Esophagus muscularis mucosa (tissue), 4 donors: ENCODE data around the gene SCUBE2. TPM values are rescaled to one million over a fixed set of nuclear protein-coding genes. Genes with fewer than 3 reads are reported as not detected.
A peak's percentile ranks its signal among the peaks of the same experiment; 100 is the strongest.

Source experiments
- DNase-seq: peaks from one replicate; pipeline ENCODE4 v3.0.0-alpha.2; 2017; ENCODE audit errors: extremely low spot score
- H3K27ac ChIP-seq, 4 donors: fragments of 200-600 bp; sonication (generic); replicated peaks in 1 of 4; 1 replicate in 3 of 4; 2 replicates in 1 of 4; pipeline ENCODE4 v1.5.1; 2016 to 2019; ENCODE audit warnings: mild to moderate bottlenecking in 1 of 4
- H3K27me3 ChIP-seq, 4 donors: fragments of 200-600 bp; sonication (generic); one replicate each; pipeline versions ENCODE4 v1.5.1 to v1.6.0; 2016 to 2019
- H3K36me3 ChIP-seq, 4 donors: fragments of 200-600 bp; sonication (generic); one replicate each; pipeline ENCODE4 v1.5.1; 2016 to 2019
- H3K4me1 ChIP-seq, 4 donors: fragments of 200-600 bp; sonication (generic); one replicate each; pipeline ENCODE4 v1.5.1; 2016 to 2019
- H3K4me3 ChIP-seq, 4 donors: fragments of 200-600 bp; sonication (generic); 1 replicate in 2 of 4; 2 replicates in 2 of 4; pipeline ENCODE4 v1.5.1; 2016 to 2019; ENCODE audit warnings: mild to moderate bottlenecking in 4 of 4, moderate library complexity in 1 of 4
- H3K9me3 ChIP-seq, 4 donors: fragments of 200-600 bp; sonication (generic); 1 replicate in 3 of 4; 2 replicates in 1 of 4; pipeline ENCODE4 v1.5.1; 2016 to 2019
- CTCF ChIP-seq, 3 experiments: fragments of 200-600 bp in 2 of 3; fragments of 450-650 bp in 1 of 3; sonication (generic) in 2 of 3; IDR thresholded peaks; one replicate each; pipeline ENCODE4 v1.5.1; 2017 to 2019; ENCODE audit warnings: antibody characterized with exemption in 3 of 3, mild to moderate bottlenecking in 2 of 3, moderate library complexity in 1 of 3
- EP300 ChIP-seq: sonication (generic); formaldehyde crosslinking; IDR thresholded peaks from one replicate; pipeline ENCODE4 v1.6.1; 2017; ENCODE audit warnings: antibody characterized with exemption
- POLR2A ChIP-seq: fragments of 450-650 bp; IDR thresholded peaks from one replicate; pipeline ENCODE4 v1.6.1; 2017; ENCODE audit warnings: antibody characterized with exemption, moderate library complexity, mild to moderate bottlenecking, low read depth
- POLR2AphosphoS5 ChIP-seq, 2 donors: sonication (generic); formaldehyde crosslinking; IDR thresholded peaks; one replicate each; pipeline ENCODE4 v1.6.1; 2017; ENCODE audit warnings: antibody characterized with exemption in 2 of 2
- WGBS: methylation state at CpG from one replicate; pipeline ENCODE4 v1.1.5; 2018; 5-methylcytosine and 5-hydroxymethylcytosine counted together
- intact Hi-C: fragments of 100-400 bp; cut with DNase I; formaldehyde crosslinking; loops from one replicate; pipeline ENCODE4 v1.15.1; 2023
- total RNA-seq, 4 donors: library from RNA; depleted of rRNA; stranded (reverse); fragments of >200 nt; gene quantifications; one replicate each; pipeline versions ENCODE4 v1.1.0 to v1.2.1, GENCODE V29; 2016

SCUBE2 gene
- total RNA-seq, 4 donors from 2014 or later, result 1.7 to 11.5 (median 8.2) TPM

GRCh38 chr11:9123595-9124304 lies 32.4 kb upstream of the SCUBE2 start:
- Histone ChIP-seq H3K27ac (no peak overlapping the region), H3K4me1 (no peaks in the 10 kb centered on the region), H3K9me3 (no peaks in the 10 kb centered on the region), H3K36me3 (peaks cover 0 to 5% (median 0%) of the 10 kb centered on the region in 4 donors), H3K4me3 (no peak overlapping the region), H3K27me3 (no peaks in the 10 kb centered on the region)
- WGBS, result 89% methylated on average over 2 of the region's 2 CpGs
- intact Hi-C loops, result no loop called here
- DNase-seq, result no peak
- no peak for TF ChIP-seq CTCF (IDR thresholded peaks at IDR 0.05)
- no peak for TF ChIP-seq POLR2AphosphoS5 (IDR thresholded peaks at IDR 0.05)
- TF ChIP-seq EP300, result no peak
- TF ChIP-seq POLR2A, result no peak

DNA sequence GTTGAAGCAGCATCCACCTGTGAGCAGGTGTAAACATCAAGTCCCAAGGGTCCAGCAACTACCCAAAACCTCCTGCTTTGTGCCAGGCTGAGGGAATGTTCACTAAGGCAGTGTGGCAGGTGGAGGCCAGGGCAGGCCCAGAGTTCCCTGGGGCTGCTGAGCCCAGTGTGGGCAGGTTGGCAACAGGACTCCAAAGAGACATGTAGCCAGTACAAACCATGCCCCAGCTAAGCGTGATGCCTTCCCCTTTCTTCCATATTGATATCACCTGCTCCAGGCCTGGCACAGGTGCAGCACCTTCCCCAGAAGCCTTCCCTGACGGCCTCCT lies 30.0 kb upstream of the SCUBE2 start:
- no peak overlapping the region for H3K4me3 ChIP-seq
- peaks cover 0 to 5% (median 0%) of the 10 kb centered on the region in 4 donors for H3K36me3 ChIP-seq
- H3K4me1 ChIP-seq, result no peaks in the 10 kb centered on the region
- 100% methylated on average over 2 of the region's 2 CpGs for WGBS
- H3K27me3 ChIP-seq, result no peaks in the 10 kb centered on the region
- DNase-seq, result no peak
- H3K27ac ChIP-seq, result no peak overlapping the region
- intact Hi-C loops, result no loop called here
- no peak for TF ChIP-seq POLR2AphosphoS5 (IDR thresholded peaks at IDR 0.05)
- TF ChIP-seq EP300, result no peak
- TF ChIP-seq CTCF (IDR thresholded peaks at IDR 0.05), result no peak
- no peak for TF ChIP-seq POLR2A
- no peaks in the 10 kb centered on the region for H3K9me3 ChIP-seq

DNA sequence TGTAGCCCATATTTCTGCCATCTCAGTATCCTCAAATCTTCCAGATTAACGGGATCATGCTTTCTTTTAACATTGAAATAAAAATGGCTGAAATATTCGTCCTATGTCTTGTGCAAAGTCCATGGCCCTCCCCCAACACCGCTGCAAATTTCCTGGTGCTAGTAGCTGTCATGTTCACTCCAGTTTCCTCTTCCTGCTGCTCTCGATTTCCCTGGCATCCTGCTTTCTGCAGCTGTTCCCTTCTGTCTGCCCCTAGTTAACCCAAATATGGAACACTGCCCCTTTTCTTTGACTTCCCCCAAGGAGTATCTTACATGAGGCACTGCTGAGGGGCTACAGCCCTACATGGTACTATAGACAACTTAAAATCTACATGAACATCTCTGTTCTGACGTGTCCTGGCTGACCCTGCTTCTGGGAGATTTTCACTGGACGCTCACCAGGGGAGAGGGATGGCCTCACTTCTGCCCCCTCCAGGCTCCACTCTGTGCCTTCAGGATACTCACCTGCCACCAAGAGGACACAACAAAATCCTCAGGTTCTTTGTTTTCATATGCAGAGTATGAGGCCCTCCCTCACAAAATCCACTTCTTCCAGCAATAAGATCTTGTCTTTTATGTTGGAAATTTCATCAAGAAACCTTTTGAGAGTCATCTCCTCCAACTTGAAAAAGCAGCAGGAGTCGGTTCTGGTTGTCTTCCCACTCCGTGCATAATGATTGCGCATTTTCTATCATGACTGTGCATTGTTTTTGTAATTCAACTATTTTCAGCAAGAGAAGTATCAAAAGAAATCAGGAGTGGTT lies 29.5 kb upstream of the SCUBE2 start:
- WGBS, result 68% methylated on average over 9 of the region's 9 CpGs
- TF ChIP-seq POLR2AphosphoS5 (IDR thresholded peaks at IDR 0.05) (no peak), EP300 (no peak), CTCF (IDR thresholded peaks at IDR 0.05) (no peak), POLR2A (no peak)

DNA sequence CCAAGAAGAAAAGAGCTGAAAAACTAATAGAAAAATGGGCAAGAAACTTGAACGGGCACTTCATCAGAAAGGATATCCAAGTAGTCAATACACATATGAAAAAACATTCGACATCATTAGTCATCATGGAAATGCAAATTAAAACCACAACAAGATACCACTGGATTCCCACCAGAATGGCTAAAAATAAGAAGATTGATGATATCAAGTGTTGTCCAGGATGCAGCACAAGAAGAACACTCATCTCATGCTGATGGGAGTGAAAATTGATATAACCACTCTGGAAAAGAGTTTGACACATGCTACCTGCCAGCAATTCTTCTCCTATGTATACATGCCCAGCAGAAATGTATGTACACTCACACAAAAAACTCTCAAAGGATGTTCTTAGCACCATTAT lies 26.9 kb upstream of the SCUBE2 start:
- no peaks in the 10 kb centered on the region for H3K27me3 ChIP-seq
- H3K27ac ChIP-seq, result no peak overlapping the region
- TF ChIP-seq POLR2A (no peak), POLR2AphosphoS5 (IDR thresholded peaks at IDR 0.05) (no peak), EP300 (no peak), CTCF (IDR thresholded peaks at IDR 0.05) (no peak)
- intact Hi-C loops, result no loop called here
- H3K9me3 ChIP-seq, result peaks cover 0 to 2% (median 0%) of the 10 kb centered on the region in 4 donors
- H3K4me3 ChIP-seq, result no peak overlapping the region
- DNase-seq, result no peak
- peaks cover 0 to 5% (median 0%) of the 10 kb centered on the region in 4 donors for H3K36me3 ChIP-seq
- no peaks in the 10 kb centered on the region for H3K4me1 ChIP-seq
- 98% methylated on average over 2 of the region's 2 CpGs for WGBS

More for the DNA sequence above, 29.5 kb upstream of the SCUBE2 start:
- Histone ChIP-seq H3K27ac (no peak overlapping the region), H3K36me3 (peaks cover 0 to 5% (median 0%) of the 10 kb centered on the region in 4 donors), H3K4me3 (no peak overlapping the region), H3K9me3 (no peaks in the 10 kb centered on the region), H3K27me3 (no peaks in the 10 kb centered on the region), H3K4me1 (no peaks in the 10 kb centered on the region)
- peak; percentile 34 for DNase-seq
- intact Hi-C loops, result no loop called here
